Activated gamma-delta T cell treated with anti-CD3 and anti-CD28 coated beads, Interleukin-2, amount 50 U/mL, for 16 hours (primary cell): ENCODE results near the gene EML3.
"Not testable (repeated sequence)": the region's sequence is repeated elsewhere in the genome, so short reads cannot be mapped to it uniquely, and the experiment has no call there.

ENCODE experiments used
- DNase-seq: peaks from one replicate; pipeline ENCODE4 v3.0.0-alpha.2; 2020; ENCODE audit warnings: low read depth

The EML3 gene

GRCh38 chr11:62570903-62571302, 41.7 kb downstream of the EML3 start:
- not testable (repeated sequence) for DNase-seq

GRCh38 chr11:62569611-62570010, 43.0 kb downstream of the EML3 start:
- DNase-seq: no peak

- no peak for DNase-seq
Measured at GRCh38 chr11:62567018-62567633, 45.4 kb downstream of the EML3 start.

- DNase-seq: no peak
Measured at GRCh38 chr11:62566247-62566646, 46.3 kb downstream of the EML3 start.

GRCh38 chr11:62565100-62565802, 47.3 kb downstream of the EML3 start:
- DNase-seq: no peak

GRCh38 chr11:62561677-62562230, 50.8 kb downstream of the EML3 start:
- not testable (repeated sequence) for DNase-seq

GRCh38 chr11:62560566-62561103, 51.9 kb downstream of the EML3 start:
- peak; percentile 62 for DNase-seq

- DNase-seq: not testable (repeated sequence)
Measured at GRCh38 chr11:62559626-62560025, 52.9 kb downstream of the EML3 start.

GRCh38 chr11:62559204-62559603, 53.4 kb downstream of the EML3 start:
- no peak for DNase-seq

- DNase-seq: no peak
Measured at GRCh38 chr11:62558669-62559068, 53.9 kb downstream of the EML3 start.

- no peak for DNase-seq
Measured at GRCh38 chr11:62556875-62557631, 55.5 kb downstream of the EML3 start.

- peak; percentile 77 for DNase-seq
Measured at GRCh38 chr11:62556108-62556874, 56.3 kb downstream of the EML3 start.

- no peak for DNase-seq
Measured at GRCh38 chr11:62555464-62556107, 57.0 kb downstream of the EML3 start.

GRCh38 chr11:62554387-62555167, 58.0 kb downstream of the EML3 start:
- no peak for DNase-seq

- no peak for DNase-seq
Measured at GRCh38 chr11:62553839-62554361, 58.7 kb downstream of the EML3 start.

- DNase-seq: no peak
Measured at GRCh38 chr11:62553080-62553838, 59.3 kb downstream of the EML3 start.

GRCh38 chr11:62552485-62553079, 60.0 kb downstream of the EML3 start:
- no peak for DNase-seq
